ENCODE measurements around the gene RAB11B. TPM values are rescaled to one million over a fixed set of nuclear protein-coding genes. Genes with fewer than 3 reads are reported as not detected.

Gene RAB11B
- total RNA-seq, 2 experiments from 2014 or later, result 66.8 to 71.5 TPM

GRCh38 chr19:8444677-8445487 is 54.7 kb downstream of the RAB11B start, which contains the start of gene HNRNPM:
Gene HNRNPM (plus strand): TSS chr19:8444975. CDS start chr19:8444999, 24 bp downstream.
- peaks cover 52% of the 10 kb centered on the region for H3K4me1 ChIP-seq (ENCODE audit: insufficient read depth, low read length)
- H3K9me3 ChIP-seq (ENCODE audit: control insufficient read depth in 1 of 2, insufficient read depth in 1 of 2, low read length in 2 of 2), result no peaks in the 10 kb centered on the region
- POLR2A ChIA-PET, result interaction anchor here (0.6 to 4.7 kb wide), 29 partner anchors 9 to 387 kb away, joined by 3 to 47 read pairs (median 5); partner anchors contain the start of genes MARCHF2, MYO1F, NDUFA7 and RPS28
- CTCF ChIA-PET, result interaction anchor here (1.1 to 2.3 kb wide), 5 partner anchors 11 to 136 kb away, joined by 3 to 7 read pairs (median 5); partner anchors contain the start of gene MARCHF2
- Mint-ChIP-seq H3K27ac (peak within 1 kb of the TSS; percentile 98), H3K9me3 (no peaks in the 10 kb centered on the region), H3K27me3 (no peaks in the 10 kb centered on the region), H3K4me1 (ENCODE audit: low read depth) (peaks cover 47% of the 10 kb centered on the region), H3K4me3 (peak within 1 kb of the TSS; percentile 100), H3K36me3 (ENCODE audit: low read depth) (peaks cover 45% of the 10 kb centered on the region)
- no peaks in the 10 kb centered on the region for H3K27me3 ChIP-seq (ENCODE audit: control insufficient read depth in 1 of 2, insufficient read depth in 2 of 2, low read length in 2 of 2)
- ATAC-seq (ENCODE audit: poor library complexity) (peak; percentile 94), DNase-seq (peak; percentile 99 to 100 (median 100))
- peak within 1 kb of the TSS; percentile 86 to 93 for H3K27ac ChIP-seq (ENCODE audit: low read depth in 1 of 2, low read length in 2 of 2)
- peaks cover 17% of the 10 kb centered on the region for H3K36me3 ChIP-seq (ENCODE audit: insufficient read depth, low read length)
- TF ChIP-seq CTCF (IDR thresholded peaks at IDR 0.05), result no peak
- intact Hi-C loops (cut with DNase I, micrococcal nuclease), result loop anchor here (1.0 to 2.0 kb wide), 3 partner anchors 32 to 69 kb away; partner anchors contain the start of genes MARCHF2 (in 2 of the 2), RAB11B (in 1 of the 2) and ZNF414 (in 1 of the 2)
- peak within 1 kb of the TSS; percentile 97 for H3K4me3 ChIP-seq (ENCODE audit: low read length)

GRCh38 chr19:8445488-8446001 is 55.4 kb downstream of the RAB11B start:
- peaks cover 58% of the 10 kb centered on the region for H3K4me1 ChIP-seq (ENCODE audit: insufficient read depth, low read length)
- intact Hi-C loops (cut with DNase I, micrococcal nuclease), result loop anchor here in 1 of 2 experiments (1.0 to 2.0 kb wide), 2 partner anchors 32 to 55 kb away; partner anchors contain the start of genes MARCHF2 and RAB11B
- peak overlapping the region; percentile 86 to 93 for H3K27ac ChIP-seq (ENCODE audit: low read depth in 1 of 2, low read length in 2 of 2)
- DNase-seq (peak; percentile 6 to 66 (median 29)), ATAC-seq (ENCODE audit: poor library complexity) (peak; percentile 2)
- no peak for TF ChIP-seq CTCF (IDR thresholded peaks at IDR 0.05)
- ChIA-PET CTCF (interaction anchor here (0.6 to 2.3 kb wide), 4 partner anchors 10 to 702 kb away, joined by 4 to 8 read pairs (median 6); partner anchors contain the start of gene MARCHF2), POLR2A (interaction anchor here (1.2 to 4.7 kb wide), 13 partner anchors 9 to 133 kb away, joined by 3 to 47 read pairs (median 7); partner anchors contain the start of genes MARCHF2 and ZNF414)
- Mint-ChIP-seq H3K4me1 (ENCODE audit: low read depth) (peaks cover 51% of the 10 kb centered on the region), H3K27ac (peak overlapping the region; percentile 91), H3K4me3 (peak overlapping the region; percentile 94), H3K9me3 (no peaks in the 10 kb centered on the region), H3K27me3 (no peaks in the 10 kb centered on the region), H3K36me3 (ENCODE audit: low read depth) (peaks cover 49% of the 10 kb centered on the region)
- no peaks in the 10 kb centered on the region for H3K27me3 ChIP-seq (ENCODE audit: control insufficient read depth in 1 of 2, insufficient read depth in 2 of 2, low read length in 2 of 2)
- H3K36me3 ChIP-seq (ENCODE audit: insufficient read depth, low read length), result peaks cover 19% of the 10 kb centered on the region
- H3K9me3 ChIP-seq (ENCODE audit: control insufficient read depth in 1 of 2, insufficient read depth in 1 of 2, low read length in 2 of 2), result no peaks in the 10 kb centered on the region
- H3K4me3 ChIP-seq (ENCODE audit: low read length), result peak overlapping the region; percentile 97

- intact Hi-C loops (cut with DNase I, micrococcal nuclease), result no loop called here
- Histone ChIP-seq H3K4me3 (ENCODE audit: low read length) (peak overlapping the region; percentile 97), H3K27me3 (ENCODE audit: control insufficient read depth in 1 of 2, insufficient read depth in 2 of 2, low read length in 2 of 2) (no peaks in the 10 kb centered on the region), H3K27ac (ENCODE audit: low read depth in 1 of 2, low read length in 2 of 2) (peak overlapping the region; percentile 86 to 93), H3K9me3 (ENCODE audit: control insufficient read depth in 1 of 2, insufficient read depth in 1 of 2, low read length in 2 of 2) (no peaks in the 10 kb centered on the region), H3K4me1 (ENCODE audit: insufficient read depth, low read length) (peaks cover 62% of the 10 kb centered on the region), H3K36me3 (ENCODE audit: insufficient read depth, low read length) (peaks cover 19% of the 10 kb centered on the region)
- Mint-ChIP-seq H3K4me1 (ENCODE audit: low read depth) (peaks cover 55% of the 10 kb centered on the region), H3K27me3 (no peaks in the 10 kb centered on the region), H3K27ac (peak overlapping the region; percentile 91), H3K36me3 (ENCODE audit: low read depth) (peaks cover 52% of the 10 kb centered on the region), H3K9me3 (no peaks in the 10 kb centered on the region), H3K4me3 (peak overlapping the region; percentile 94)
- ATAC-seq (ENCODE audit: poor library complexity) (no peak), DNase-seq (peak in 1 of 14 experiments; percentile 20)
- ChIA-PET CTCF (interaction anchor here (0.6 to 1.5 kb wide), 4 partner anchors 10 to 701 kb away, joined by 4 to 8 read pairs (median 4); partner anchors contain the start of gene MARCHF2), POLR2A (interaction anchor here (0.6 to 4.7 kb wide), 12 partner anchors 8 to 178 kb away, joined by 3 to 47 read pairs (median 5); partner anchors contain the start of genes MARCHF2 and ZNF414)
- no peak for TF ChIP-seq CTCF (IDR thresholded peaks at IDR 0.05)
Observed at GRCh38 chr19:8446061-8446709, 56.0 kb downstream of the RAB11B start.

All from CD4-positive, alpha-beta T cell (primary cell).